NCI-H460 (cell line): Measurements from ENCODE around the gene CAMK2N1. TPM values are rescaled to one million over a fixed set of nuclear protein-coding genes. Genes with fewer than 3 reads are reported as not detected.
A peak's percentile ranks its signal among the peaks of the same experiment; 100 is the strongest.

Experiments used
- DNase-seq: peaks from one replicate; pipeline ENCODE4 v3.0.0-alpha.2; 2016; ENCODE audit warnings: low read depth; ENCODE audit errors: extremely low read depth
- total RNA-seq: library from RNA; depleted of rRNA; stranded (reverse); fragments of >200 nt; shearing (Covaris generic); gene quantifications from 2 replicates; pipeline ENCODE4 v1.2.3, GENCODE V29; 2014; rRNA removed

The CAMK2N1 gene
- total RNA-seq, 1 experiment from 2014 or later, result 2.0 TPM

DNA sequence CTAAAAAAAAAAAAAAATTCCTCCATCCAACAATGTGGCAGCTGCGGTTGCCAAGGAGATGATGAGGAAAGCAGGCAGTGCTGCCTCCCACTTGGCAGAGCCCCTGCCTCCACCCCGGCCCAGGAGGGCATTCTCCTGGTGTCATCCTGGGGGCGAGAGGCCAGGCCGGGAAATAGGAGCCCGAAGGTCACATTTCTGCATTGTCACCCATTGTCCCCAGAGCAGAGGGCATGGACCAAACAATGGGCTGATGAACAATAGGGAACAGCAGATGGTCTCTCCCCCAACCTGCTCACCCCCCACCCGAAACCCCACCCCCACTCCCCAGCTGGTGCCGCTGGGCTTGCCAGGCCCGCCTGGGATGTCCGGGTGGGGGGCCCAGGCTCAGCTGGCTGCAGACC is 37.3 kb downstream of the CAMK2N1 start:
- DNase-seq, result no peak

DNA sequence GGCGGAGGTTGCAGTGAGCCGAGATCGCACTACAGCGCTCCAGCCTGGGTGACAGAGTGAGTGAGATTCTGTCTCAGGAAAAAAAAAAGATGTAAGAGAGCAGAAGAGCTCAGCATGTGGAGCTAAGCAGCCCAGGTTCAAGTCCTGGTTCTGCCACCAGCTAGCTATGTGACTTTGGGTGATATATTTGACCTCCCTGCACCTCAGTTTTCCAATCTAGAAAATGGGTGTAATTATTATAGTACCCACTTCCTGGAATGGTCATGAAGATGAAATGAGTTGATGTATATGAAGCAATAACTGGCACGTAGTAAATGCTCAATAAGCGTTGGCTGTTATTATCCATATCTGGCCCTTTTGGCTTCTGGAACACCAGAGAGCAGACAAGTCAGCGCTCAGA is 38.2 kb downstream of the CAMK2N1 start:
- DNase-seq, result no peak

DNA sequence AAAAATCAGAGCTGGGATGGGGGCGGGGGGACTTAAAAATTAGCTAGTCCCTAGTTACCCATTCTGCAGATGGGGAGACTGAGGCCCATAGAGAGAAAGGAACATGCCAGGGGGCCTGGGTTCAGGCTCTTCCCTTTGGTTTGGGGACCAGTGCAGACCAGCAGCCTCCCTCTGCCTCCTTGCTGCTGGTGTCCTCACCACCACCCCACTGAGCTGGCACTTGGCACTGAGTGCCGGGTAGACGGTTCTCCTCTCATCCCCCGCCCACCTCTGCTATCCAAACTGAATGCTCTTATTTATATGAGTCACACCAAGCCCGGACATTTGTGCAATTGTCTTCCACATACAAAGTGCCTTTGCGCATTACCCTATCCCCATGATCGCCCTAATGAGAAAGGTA is 39.2 kb downstream of the CAMK2N1 start:
- DNase-seq, result no peak

- DNase-seq, result no peak
Measured at GRCh38 chr1:20445956-20446355, 40.1 kb downstream of the CAMK2N1 start.

GRCh38 chr1:20443703-20444586 is 42.1 kb downstream of the CAMK2N1 start:
- DNase-seq, result no peak

GRCh38 chr1:20442920-20443625 is 42.9 kb downstream of the CAMK2N1 start:
- DNase-seq, result no peak

DNA sequence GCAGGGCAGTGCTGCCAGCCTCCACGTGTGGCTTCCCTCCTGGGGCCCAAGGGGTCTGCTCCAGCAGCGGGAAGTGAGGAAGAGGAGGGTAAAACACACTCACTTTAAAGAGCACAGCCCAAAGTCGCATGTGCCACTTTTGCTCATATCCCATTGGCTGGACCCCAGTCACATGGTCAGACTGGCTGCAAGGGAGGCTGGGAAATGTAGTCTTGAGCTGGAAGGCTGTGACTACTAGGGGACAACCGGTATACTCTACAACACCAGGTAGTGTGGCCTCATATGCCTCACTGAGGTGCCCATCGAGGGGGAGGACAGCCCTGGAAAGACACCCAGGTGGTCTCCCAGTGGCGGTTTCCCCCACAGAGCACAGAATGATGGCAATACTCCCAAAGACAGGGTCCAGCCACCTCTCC is 45.2 kb downstream of the CAMK2N1 start:
- DNase-seq, result peak; percentile 21

- no peak for DNase-seq
Measured at GRCh38 chr1:20439282-20439681, 46.7 kb downstream of the CAMK2N1 start.

GRCh38 chr1:20437640-20438039 is 48.4 kb downstream of the CAMK2N1 start:
- DNase-seq, result no peak

DNA sequence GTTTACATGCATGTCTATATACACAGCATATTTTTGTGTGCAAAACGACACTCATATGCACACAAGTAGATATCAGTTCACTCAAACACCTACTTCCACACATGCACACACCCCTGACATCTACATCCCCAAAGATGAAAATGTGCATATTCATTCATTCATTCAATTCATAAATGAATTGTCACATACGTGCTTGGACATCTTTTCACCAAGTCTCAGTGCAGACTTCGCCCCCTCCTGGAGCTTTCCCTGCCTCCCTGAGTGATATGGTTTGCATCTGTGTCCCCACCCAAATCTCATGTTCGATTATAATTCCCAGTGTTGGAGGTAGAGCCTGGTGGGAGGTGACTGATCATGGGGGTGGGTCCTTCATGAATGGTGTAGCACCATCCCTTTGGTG is 53.1 kb downstream of the CAMK2N1 start:
- DNase-seq, result no peak

Other genes with a start within 250 kb of the CAMK2N1 start
- gene VWA5B1, start 195.3 kb downstream of the CAMK2N1 start, total RNA-seq, result not detected in 2 replicates
- gene MUL1, start 21.9 kb upstream of the CAMK2N1 start, total RNA-seq, result 9.7 and 12.0 TPM in 2 replicates
- gene FAM43B, start 66.4 kb upstream of the CAMK2N1 start, total RNA-seq, result not detected in 2 replicates
- 0.35 TPM in 1 of 2 replicates, not detected in the other for gene CDA, start 102.9 kb upstream of the CAMK2N1 start, total RNA-seq
- gene PINK1, start 147.2 kb upstream of the CAMK2N1 start, total RNA-seq, result 6.1 and 6.7 TPM in 2 replicates
- 275 and 282 TPM in 2 replicates for gene DDOST, start 175.2 kb upstream of the CAMK2N1 start, total RNA-seq
- 0.25 and 0.46 TPM in 2 replicates for gene KIF17, start 231.8 kb upstream of the CAMK2N1 start, total RNA-seq
- 0.87 and 0.92 TPM in 2 replicates for gene SH2D5, start 246.5 kb upstream of the CAMK2N1 start, total RNA-seq